HFF-Myc (cell line): Measurements from ENCODE around the gene BARHL1.

Source experiments
- DNase-seq: peaks from one replicate; pipeline ENCODE4 v3.0.0-alpha.2; 2011; ENCODE audit warnings: low read depth; ENCODE audit errors: extremely low read depth
- H3K4me3 ChIP-seq: replicated peaks from 2 replicates; pipeline ENCODE4 v1.5.1; 2011; ENCODE audit warnings: low read depth, mild to moderate bottlenecking, control low read depth, low read length
- CTCF ChIP-seq: IDR thresholded peaks from 2 replicates; pipeline ENCODE4 v1.5.1; 2012; ENCODE audit warnings: mild to moderate bottlenecking, low read depth, low read length, control low read depth; ENCODE audit errors: missing control alignments

The BARHL1 gene

GRCh38 chr9:132585954-132586829, 3.8 kb downstream of the BARHL1 start:
- DNase-seq: no peak
- no peak for TF ChIP-seq CTCF
- no peak overlapping the region for H3K4me3 ChIP-seq

- no peak overlapping the region for H3K4me3 ChIP-seq
- DNase-seq: no peak
- no peak for TF ChIP-seq CTCF
These were observed 4.6 kb downstream of the BARHL1 start for GRCh38 chr9:132586830-132587591.

GRCh38 chr9:132587592-132587955, 5.2 kb downstream of the BARHL1 start:
- no peak overlapping the region for H3K4me3 ChIP-seq
- no peak for DNase-seq
- TF ChIP-seq CTCF: no peak

GRCh38 chr9:132588098-132588497, 5.7 kb downstream of the BARHL1 start:
- no peak for TF ChIP-seq CTCF
- no peak overlapping the region for H3K4me3 ChIP-seq
- no peak for DNase-seq

- TF ChIP-seq CTCF: no peak
- no peak for DNase-seq
- H3K4me3 ChIP-seq: no peak overlapping the region
These were observed 6.2 kb downstream of the BARHL1 start for GRCh38 chr9:132588501-132589147.

GRCh38 chr9:132589148-132590036, 7.0 kb downstream of the BARHL1 start:
- DNase-seq: no peak
- no peak overlapping the region for H3K4me3 ChIP-seq
- TF ChIP-seq CTCF: no peak
